Middle frontal gyrus (tissue), 1 donor: Measurements from ENCODE around the gene WDR77.

Source experiments
- DNase-seq: peaks from one replicate; pipeline ENCODE4 v3.0.0-alpha.2; 2015; ENCODE audit warnings: low spot score; ENCODE audit errors: extremely low spot score

The WDR77 gene

DNA sequence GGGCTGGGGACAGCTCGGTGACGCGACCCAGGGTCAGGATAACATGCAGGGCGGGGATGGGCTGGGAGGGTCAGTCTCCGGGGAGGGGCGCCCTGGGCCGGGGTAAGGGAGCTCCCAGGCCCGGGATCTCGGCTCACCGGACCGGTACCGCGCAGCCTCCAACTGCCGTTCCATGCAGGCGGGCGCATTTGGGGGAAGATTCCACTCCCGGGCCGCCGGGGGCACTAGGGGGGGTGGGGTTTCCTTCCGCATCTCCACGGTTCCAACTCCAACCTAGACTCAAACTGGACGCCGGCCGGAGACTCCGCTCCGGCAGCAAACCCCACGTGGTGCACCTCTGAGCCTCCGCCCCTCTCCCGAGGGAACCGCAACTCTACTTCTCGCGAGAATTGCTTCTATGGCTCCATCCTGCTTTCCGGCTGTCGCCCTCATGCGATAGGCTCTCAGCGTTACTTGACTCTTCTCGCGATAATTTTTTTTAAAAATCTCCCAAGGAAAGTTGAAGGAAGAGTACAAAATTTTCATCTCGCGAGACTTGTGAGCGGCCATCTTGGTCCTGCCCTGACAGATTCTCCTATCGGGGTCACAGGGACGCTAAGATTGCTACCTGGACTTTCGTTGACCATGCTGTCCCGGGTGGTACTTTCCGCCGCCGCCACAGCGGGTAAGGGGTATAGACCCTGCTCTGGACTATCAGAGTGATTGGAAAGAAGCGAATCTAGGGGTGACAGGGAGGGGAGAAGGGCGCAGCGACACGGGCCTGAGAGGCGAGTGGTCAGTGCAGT, at the start of gene WDR77, which contains the start of gene ATP5PB:
Gene WDR77, minus strand, starts transcription at position 339 of the 785 bp plus-strand sequence. Its CDS starts 87 bp downstream, at position 252.
Gene ATP5PB, plus strand, starts transcription at position 547 of the 785 bp plus-strand sequence. Its CDS starts 78 bp downstream, at position 625.
- peak; percentile 99 for DNase-seq

GRCh38 chr1:111497592-111497991, 48.5 kb upstream of the WDR77 start:
- no peak for DNase-seq

DNA sequence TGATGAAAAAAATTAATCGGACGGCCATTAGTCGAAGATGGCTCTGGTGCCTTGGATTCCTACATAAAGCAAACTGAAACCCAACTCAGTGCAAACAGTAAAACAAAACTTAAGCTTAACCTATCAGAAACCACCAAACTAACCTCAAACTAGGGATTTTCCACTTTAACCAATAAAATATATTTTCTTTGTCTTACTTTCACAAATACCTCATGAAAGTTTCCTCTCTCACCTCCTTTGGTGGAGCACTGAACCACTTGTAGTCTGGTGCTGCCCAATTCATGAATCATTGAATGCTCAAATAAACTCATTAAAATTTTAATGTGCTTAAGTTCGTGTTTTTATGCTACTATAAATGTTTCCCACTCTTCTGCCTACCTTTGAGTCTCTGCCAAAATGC, 47.3 kb upstream of the WDR77 start:
- DNase-seq = no peak

GRCh38 chr1:111491070-111491469, 42.0 kb upstream of the WDR77 start:
- no peak for DNase-seq

DNA sequence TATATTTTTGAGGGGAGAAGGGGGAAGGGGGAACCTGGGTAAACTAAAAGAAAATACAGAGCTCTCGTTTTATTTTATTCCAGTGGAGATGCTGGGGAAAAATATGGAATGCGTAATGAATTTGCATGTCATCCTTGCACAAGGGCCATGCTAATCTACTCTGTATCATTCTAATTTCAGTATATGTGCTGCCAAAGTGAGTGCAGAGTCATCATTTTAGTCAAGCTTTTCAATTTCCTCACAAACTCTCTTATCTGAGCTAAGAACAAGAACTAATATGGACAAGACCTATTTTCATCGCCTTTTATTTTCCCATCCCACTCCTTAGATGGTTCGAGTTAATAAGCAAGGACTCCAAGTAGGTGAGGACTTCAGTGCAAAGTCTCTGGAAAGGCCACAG, 41.2 kb upstream of the WDR77 start:
- no peak for DNase-seq

DNA sequence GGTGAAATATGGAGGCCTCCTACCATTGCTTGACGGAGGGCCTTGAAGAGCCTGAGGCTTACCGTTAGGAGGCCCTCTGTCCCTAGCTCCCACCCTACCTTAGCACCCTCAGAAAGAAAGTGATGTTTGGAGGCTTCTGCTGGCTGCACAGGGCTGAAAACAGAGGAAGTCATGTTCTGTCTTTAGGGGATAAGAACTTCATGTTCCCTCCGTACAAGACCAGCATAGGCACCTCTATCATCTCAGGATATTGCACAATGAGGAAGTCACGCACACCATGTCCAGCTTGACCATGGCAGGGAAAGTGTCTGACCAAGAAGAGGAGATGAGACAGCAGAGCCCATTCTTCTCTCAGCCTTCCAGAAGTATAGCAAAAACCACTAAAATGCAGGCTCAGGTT, 40.5 kb upstream of the WDR77 start:
- DNase-seq = no peak

DNA sequence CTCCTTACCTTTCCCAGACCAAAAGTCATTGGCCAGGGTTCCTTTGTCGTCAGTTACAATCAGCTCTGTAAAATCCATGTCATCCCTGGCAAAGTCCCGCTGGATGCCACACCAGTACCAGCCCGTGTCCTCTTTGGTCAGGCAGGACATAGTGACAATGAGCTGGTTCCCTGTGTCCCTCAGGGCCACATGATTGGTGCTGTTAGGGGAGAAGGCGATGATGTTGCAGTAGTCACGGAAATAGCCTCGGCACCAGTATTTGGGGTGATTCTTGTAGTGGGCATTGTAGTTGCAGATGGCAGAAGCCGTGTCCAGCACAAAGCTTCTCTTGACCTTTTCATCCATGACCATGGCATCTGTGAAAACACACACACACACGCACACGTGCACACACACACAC, 39.6 kb upstream of the WDR77 start:
- DNase-seq = no peak

GRCh38 chr1:111487133-111487532, 38.1 kb upstream of the WDR77 start:
- DNase-seq = no peak

DNA sequence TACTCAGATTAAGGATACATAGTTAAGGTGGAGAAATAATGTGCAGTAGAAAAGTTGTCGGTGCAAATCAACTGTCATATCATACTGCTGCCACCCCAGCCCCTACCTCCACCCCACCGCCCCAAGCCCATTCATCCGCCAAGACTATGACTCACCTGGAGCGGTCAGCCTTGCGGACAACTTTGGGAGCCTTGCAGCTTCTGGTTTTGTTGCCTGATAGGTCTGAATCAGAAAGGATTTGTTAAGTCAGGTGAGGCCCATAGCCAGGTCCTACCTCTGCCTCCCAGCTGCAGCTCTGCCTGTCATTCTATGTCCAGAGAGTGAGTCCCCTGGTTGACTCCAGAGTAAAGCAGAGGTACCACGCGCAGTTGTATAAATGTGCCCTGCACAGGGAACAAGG, 37.4 kb upstream of the WDR77 start:
- no peak for DNase-seq

GRCh38 chr1:111484391-111485026, 35.5 kb upstream of the WDR77 start:
- no peak for DNase-seq

DNA sequence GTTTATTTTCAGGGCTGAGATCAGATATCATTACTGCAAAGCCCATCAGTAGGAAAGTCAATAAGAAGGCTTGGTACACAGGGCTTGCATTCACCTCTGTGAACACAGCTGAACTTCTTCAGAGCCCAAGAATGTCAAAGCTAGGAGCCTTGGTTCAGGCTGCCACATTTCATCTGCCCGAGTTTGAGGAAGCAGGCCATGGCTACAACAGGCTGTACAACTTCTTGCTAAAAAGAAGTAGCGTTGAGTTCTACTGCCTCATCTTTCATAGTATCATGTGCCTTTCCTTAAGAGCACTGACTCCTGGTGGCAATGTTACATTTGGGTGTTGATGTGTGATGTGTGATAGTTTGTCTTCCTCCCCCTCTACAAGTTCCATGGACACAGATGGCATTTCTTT, 34.8 kb upstream of the WDR77 start:
- no peak for DNase-seq

GRCh38 chr1:111483166-111483565, 34.1 kb upstream of the WDR77 start:
- DNase-seq = no peak

DNA sequence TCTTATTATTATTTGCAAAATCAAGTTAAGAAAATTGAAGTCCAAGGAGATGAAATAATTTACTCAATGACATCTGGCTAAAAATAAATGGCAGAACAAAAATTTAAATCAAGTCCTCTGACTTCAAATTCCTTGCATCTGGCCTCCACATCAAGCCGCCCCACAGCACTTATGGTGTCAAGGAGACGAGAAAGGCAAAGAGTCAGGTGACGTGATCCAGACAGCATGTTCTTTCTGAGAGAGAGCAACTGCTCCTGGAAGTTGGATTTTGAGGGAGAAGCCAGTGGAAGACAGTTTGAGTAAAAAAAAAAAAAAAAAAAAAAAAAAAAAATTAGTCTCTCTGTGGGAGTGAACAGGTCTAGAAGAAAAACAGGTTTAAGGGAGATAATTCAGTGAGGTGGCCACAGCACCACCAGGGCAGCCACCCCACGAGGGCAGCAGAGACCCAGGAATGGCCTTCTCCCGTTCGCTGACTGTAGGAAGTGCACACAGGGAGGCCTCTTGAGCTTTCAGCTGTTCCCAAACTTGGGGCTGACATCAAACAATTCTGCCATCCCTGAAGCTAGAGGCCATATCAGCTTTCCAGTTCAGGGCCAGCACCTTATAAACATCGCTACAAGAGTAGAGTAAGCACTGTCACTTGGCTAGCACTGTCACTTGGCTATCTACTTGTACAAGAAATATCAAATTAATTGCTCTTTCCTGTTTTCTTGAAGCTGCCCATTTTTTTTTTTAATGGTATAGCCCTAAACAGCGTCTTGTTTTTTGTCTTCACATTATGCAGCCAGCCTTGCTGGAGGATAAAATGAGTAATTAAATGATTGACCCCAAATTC, 32.5 kb upstream of the WDR77 start:
- peak; percentile 40 for DNase-seq

- DNase-seq = no peak
Observed at GRCh38 chr1:111480674-111481073, 31.6 kb upstream of the WDR77 start.

DNA sequence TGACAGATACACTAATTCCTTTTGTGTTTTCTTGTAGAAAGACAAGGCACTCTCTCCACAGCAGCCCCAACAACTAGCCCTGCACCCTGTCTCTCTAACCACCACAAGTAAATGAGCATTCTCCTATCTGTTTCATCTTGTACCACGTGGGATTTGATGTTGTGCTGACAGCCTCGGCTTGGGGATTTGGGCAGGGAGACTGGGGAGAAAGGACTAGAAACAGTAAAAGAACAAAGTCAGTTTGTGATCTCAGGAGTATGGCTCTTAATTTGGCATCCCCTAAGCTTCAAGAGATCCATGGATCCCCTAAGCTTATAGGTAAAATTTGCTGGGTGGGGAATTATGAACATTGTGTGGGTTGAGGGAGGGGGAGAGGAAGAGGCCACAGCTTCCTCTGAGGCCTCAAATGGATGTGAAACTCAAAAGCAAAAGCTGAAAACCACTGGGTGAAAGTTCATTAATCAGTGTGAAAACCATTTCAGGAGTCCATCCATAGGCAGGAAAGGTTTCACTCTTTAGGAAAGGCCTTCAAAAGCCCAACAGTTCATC, 27.8 kb upstream of the WDR77 start:
- no peak for DNase-seq

DNA sequence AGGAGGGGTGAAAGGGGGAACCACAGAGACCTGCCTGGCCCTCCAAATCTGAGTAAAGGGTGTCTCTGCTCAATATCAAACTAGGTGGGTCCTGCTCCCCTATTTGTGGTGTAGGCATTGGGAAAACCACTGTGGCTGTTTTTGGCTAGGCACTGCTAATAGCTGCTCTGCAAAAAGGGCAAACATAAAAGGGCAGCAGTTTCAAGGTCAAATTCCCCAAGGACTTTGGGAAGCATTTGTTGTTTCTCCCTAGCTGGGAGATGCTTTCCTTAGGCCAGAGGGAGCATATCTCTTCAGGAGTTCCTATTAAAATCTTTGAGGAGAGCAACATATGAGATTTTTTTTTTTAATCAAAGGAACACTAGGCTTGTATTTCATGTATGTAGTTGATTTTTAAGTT, 27.2 kb upstream of the WDR77 start:
- no peak for DNase-seq

GRCh38 chr1:111475701-111476100, 26.6 kb upstream of the WDR77 start:
- DNase-seq = no peak

DNA sequence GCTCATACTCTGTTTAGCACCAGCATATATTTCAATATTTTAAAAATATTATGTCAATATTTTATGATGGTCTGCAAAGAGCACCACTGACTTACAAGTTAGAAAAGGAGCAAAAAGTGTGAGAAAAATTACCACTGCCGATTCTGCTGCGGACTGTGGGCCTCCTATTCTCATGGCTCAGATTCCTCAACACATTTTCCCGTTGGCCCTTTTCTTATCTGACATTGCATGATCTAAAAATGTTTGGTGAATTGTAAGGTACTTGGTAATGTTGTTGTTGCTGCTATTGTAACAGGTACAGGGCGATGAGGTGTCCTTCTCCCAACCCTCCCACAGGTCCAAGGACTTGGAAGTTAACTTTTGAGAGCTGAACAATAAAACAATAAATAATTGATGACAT, 25.5 kb upstream of the WDR77 start:
- no peak for DNase-seq

DNA sequence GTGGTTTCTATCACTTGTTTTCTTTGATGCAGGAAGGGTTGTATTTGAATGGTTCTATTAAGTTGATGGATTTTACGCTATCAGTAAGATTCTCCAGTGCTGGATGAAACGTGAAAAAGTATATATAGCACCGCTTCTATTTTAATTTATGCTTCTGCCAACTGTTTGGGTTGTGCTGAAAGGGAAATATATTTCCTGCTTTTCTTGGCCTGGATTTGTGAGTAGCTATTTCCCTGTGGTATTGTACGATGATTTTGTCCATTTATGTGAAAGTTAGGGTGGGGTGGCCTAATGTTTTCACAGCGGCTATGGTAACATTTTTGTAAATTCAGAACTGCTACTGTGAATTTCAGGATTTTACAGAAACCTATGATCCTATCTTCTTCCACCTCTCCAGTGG, 25.1 kb upstream of the WDR77 start:
- DNase-seq = no peak

DNA sequence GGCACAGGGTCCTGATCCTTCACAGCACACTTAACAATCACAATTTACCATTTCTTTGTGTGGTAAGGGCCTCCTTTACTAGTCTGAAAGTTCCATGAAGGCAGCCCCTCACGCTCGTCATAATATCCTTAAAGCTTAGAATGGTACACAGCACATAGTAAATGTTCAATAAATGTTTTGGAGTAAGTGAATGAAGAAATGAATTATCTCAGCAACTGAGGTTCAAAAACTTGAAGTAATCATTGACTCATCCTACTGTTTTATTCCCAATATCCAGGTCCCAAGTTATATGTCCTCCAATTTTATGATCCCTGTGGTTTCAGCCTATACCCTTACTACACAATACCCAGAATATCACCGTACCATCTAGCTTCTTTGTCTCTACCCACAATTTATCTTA, 22.5 kb upstream of the WDR77 start:
- DNase-seq = no peak

GRCh38 chr1:111471012-111471411, 22.0 kb upstream of the WDR77 start:
- DNase-seq = no peak

GRCh38 chr1:111470596-111470995, 21.5 kb upstream of the WDR77 start:
- DNase-seq = no peak
